NAMALWA (cell line): ENCODE results near the gene C9orf43.

Experiments
- DNase-seq: peaks from one replicate; pipeline ENCODE4 v3.0.0-alpha.2; 2015; ENCODE audit warnings: low spot score

Gene C9orf43

GRCh38 chr9:113467183-113467582 is 56.6 kb downstream of the C9orf43 start:
- no peak for DNase-seq

- DNase-seq = no peak
Measured at GRCh38 chr9:113468716-113469448, 58.3 kb downstream of the C9orf43 start.

- DNase-seq = no peak
Measured at GRCh38 chr9:113471143-113471542, 60.6 kb downstream of the C9orf43 start.

GRCh38 chr9:113471566-113471965 is 61.0 kb downstream of the C9orf43 start:
- no peak for DNase-seq

- DNase-seq = no peak
Measured at GRCh38 chr9:113472199-113472598, 61.7 kb downstream of the C9orf43 start.

- DNase-seq = no peak
Measured at GRCh38 chr9:113474360-113475028, 63.9 kb downstream of the C9orf43 start.

- DNase-seq = no peak
Measured at GRCh38 chr9:113475031-113475430, 64.5 kb downstream of the C9orf43 start.

GRCh38 chr9:113475992-113476391 is 65.4 kb downstream of the C9orf43 start:
- DNase-seq = no peak

- no peak for DNase-seq
Measured at GRCh38 chr9:113476511-113476916, 66.0 kb downstream of the C9orf43 start.

GRCh38 chr9:113477058-113477457 is 66.5 kb downstream of the C9orf43 start:
- no peak for DNase-seq

GRCh38 chr9:113477661-113478060 is 67.1 kb downstream of the C9orf43 start:
- no peak for DNase-seq

GRCh38 chr9:113479174-113479621 is 68.7 kb downstream of the C9orf43 start:
- no peak for DNase-seq
